Activated CD4-positive, CD25-positive, alpha-beta regulatory T cell (primary cell): Measurements from ENCODE around the gene CACNA1S.

Source experiments
- DNase-seq, 4 experiments: peaks; one replicate each; lab custom pipeline; 2025; lab: John Stamatoyannopoulos, UW

CACNA1S gene

GRCh38 chr1:201093962-201094361 is 18.3 kb downstream of the CACNA1S start:
- DNase-seq, result no peak

- DNase-seq, result no peak
Observed at GRCh38 chr1:201093561-201093960, 18.7 kb downstream of the CACNA1S start.

DNA sequence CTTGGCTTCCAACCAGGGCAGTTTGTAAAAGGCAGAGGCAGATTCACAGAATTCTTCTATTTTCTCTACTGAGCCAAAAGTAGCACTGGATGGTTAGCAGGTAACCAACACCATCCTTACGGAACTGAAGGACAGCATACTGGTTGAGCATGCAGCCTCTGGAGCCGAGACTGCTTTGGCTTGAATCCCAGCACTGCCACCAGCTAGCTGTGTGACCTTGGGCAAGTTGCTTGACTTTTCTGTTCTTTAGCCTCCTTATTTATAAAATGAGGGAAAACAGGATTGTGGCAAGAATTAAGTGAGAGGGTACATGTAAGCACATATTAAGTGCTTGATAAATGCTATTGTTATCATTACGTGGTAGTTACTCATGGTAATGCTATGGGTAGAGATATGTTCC is 19.5 kb downstream of the CACNA1S start:
- DNase-seq, result no peak

DNA sequence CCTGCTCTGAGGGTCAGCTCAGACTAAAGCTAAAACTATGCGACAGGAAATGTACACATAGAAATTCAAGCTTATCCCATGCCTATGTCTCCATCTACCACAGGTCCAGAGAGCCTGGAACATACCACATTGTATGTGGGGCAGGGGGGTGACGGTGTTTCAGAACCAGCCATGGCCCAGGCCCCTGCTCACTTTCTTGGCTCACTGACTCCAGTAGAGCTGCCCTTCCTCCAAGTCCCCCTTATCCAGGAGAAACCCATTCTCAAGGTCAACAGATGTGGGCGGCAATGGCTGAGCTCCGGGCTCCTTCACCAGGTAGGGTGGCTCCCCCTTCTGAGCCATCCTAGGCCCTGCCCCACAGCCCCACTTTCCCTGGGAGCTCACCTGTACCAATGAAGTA is 21.0 kb downstream of the CACNA1S start:
- no peak for DNase-seq

GRCh38 chr1:201090541-201090940 is 21.7 kb downstream of the CACNA1S start:
- DNase-seq, result no peak

DNA sequence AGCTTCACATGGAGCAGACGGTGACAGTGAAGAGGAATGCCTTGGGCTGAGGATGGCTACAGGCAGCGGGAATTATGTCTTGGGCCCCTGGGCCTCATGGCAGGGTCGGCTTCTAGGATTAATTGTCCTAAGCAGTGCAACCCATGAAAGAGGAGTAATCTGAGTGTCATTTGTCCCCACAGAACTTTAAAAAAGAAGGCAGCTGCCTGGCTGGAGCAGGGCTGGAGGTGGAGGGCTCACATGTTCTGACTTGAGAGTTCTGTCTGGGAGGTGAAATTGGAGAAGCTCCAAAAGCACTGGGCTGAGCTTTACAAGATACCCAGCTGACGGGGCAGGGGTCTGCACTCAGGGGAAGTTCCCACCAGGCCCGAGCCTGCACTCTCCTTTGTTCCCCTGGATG is 22.6 kb downstream of the CACNA1S start:
- no peak for DNase-seq

- DNase-seq, result no peak
Observed at GRCh38 chr1:201088901-201089525, 23.2 kb downstream of the CACNA1S start.

DNA sequence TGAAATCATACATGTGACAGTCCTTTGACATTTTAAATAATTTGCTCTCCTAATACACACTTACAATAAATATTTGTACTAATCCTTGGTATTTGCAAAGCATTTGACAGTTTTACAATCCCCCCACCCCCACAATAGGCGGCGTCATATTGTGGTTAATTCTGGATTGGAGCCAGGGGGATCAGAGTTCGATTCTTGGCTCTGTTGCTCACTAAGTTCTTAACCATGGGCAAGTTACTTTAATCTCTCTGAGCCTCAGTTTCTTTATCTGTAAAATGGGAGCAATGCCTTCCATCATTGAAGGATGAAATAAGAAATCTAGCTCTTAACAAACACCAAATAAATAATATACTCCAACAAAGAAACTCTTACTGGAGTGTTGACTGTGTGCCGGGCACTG is 23.8 kb downstream of the CACNA1S start:
- no peak for DNase-seq

- no peak for DNase-seq
Observed at GRCh38 chr1:201085902-201086735, 26.1 kb downstream of the CACNA1S start.

DNA sequence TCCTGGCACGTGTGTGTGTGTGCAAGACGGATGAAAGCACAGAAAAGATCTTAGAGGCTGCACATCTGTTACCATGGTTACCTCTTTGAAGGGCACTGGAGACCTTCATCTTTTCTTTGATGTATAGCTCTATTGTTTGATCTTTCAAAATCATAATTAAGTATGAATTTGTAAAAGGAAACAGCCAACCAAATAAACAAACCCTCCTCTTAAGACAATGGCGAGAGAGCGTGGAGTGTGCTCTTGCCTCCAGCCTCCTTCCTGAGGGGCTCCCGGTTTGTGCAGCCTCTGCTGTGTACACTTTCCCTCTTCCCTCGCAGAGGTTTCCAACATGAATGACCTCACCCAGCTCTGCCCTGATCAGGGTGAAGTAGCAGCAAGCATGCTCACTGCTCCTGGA is 27.9 kb downstream of the CACNA1S start:
- no peak for DNase-seq

DNA sequence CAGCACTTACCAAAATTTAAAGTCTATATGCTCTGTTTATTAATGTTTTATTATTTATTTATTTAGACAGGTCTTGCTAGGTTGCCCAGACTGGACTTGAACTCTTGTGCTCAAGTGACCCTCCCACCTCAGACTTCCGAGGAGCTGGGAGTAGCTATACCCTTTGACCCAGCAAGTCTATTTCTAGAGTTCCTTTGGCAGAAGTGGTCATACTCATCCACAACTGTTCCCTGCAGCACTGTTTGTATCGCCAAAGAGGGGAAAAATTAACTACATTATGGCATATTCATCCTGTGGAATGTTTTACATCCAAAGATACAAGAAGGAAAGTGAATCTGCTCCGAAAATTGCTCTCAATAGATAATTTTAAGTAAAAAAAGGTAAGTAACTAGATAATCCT is 28.5 kb downstream of the CACNA1S start:
- DNase-seq, result no peak

DNA sequence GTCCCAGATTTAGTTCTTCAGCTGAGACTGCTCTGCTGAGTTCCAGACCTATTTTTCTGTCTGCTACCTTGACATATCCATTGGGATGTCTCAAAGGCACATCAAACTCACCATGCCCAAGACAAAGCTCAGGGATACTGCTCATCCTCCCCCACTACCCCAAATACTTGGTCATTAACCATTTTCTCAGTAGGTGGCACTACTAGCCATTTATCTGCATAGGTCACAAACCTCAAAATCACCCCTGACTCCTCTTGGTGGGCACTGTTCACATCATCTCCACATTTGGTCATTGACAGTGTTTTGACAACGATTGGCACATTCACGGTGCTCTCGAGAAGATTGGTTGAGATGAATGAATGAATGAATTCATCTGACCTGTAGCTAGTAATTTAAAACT is 32.1 kb downstream of the CACNA1S start:
- no peak for DNase-seq

DNA sequence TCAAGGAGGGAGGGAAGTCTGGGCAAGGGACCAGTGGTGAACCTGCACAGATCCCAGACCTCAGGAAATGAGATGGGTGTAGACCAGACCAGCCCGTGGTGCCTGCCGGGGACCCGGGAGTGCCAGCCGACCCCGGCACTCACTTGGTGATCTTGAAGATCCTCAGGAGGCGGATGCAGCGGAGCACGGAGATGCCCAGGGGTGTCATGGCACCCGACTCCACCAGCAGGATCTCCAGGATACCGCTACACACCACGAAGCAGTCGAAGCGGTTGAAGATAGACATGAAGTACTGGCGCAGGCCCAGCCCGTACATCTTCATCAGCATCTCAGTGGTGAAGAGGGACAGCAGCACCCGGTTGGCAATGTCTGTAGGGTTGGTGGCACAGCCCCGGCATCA is 34.5 kb downstream of the CACNA1S start:
- DNase-seq, result no peak

GRCh38 chr1:201077116-201077515 is 35.1 kb downstream of the CACNA1S start:
- no peak for DNase-seq

GRCh38 chr1:201076092-201076491 is 36.1 kb downstream of the CACNA1S start:
- DNase-seq, result no peak

GRCh38 chr1:201074018-201074417 is 38.2 kb downstream of the CACNA1S start:
- DNase-seq, result no peak

DNA sequence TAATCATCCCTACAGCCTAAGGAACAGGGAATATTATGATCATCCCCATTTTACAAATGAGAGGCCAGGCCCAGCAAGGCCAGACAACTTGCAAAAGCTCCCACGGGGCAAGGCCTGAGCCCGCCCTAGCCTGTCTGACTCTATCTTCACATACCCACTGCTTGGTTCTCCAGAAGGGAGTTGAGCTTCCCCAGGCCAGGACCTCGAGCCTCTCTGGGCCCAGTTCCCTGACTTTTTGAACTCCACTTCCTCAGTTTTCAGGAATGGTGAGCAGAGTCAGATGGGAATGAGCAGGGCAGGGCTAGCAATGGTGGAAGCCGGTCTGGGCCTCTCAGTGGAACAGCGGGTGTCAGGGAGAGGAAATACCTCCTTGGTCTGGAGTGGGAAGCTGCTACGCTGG is 39.3 kb downstream of the CACNA1S start:
- DNase-seq, result no peak

GRCh38 chr1:201072149-201072548 is 40.1 kb downstream of the CACNA1S start:
- no peak for DNase-seq

DNA sequence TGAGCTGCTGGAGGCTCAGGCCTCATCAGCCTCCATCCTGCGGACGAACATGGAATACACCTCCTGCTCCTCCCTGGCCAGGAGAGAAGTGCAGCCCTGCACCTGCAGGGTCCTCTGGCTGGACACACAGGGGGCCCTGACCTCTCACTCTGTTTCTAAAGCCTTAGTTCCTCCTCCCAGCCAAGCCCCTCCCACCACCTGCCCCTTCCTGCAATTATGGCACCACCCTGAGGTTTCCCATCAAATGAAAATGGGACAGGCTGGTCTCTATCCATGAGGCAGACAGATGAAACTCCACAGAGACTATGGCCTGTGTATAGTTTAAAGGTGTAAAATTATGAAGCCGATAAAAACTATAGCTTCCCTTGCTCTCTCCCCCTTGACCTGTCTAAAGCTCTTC is 42.6 kb downstream of the CACNA1S start:
- DNase-seq, result no peak

DNA sequence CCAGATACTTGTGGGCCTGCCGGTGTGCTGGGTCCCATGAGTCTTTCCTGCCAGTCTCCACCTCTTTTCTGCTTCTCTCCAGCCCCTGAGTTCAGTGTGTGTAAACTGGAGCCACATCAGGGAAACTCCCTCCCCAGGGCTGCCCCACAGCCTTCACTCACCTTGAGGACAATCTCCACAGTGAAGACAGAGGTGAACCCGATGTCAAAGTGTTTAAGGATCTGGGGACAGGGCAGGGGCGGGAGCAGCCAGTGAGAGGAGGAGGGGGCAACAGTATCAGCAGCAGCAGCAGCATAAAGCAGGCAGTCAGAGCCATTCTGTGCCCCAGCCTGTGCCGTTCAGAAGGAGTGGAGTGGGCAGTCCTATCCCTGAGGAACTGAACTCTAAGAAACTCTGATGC is 43.2 kb downstream of the CACNA1S start:
- no peak for DNase-seq

- no peak for DNase-seq
Observed at GRCh38 chr1:201066986-201067385, 45.2 kb downstream of the CACNA1S start.

- no peak for DNase-seq
Observed at GRCh38 chr1:201065686-201066085, 46.5 kb downstream of the CACNA1S start.

DNA sequence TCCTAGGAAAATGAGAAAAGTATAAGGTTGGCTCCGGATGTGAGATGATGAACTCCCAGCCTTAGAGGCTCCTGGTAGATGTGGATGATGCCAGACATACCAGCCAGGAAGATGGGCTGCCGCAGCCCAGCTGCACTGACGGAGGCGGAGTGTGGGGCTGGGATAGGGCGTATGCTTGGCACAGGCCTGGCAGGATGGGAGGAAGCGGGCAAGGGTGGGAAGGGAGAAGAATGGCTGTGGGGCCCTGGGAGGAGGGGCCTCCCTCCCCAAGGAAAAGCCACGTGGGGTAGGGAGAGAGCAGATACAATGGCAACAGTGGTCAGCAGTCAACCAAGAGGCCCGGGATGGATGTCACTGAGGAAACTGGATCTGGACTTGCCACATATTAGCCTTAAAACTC is 47.4 kb downstream of the CACNA1S start:
- no peak for DNase-seq

- no peak for DNase-seq
Observed at GRCh38 chr1:201063145-201063544, 49.1 kb downstream of the CACNA1S start.
